GM18873 (cell line): Measurements from ENCODE around the gene DHCR24.

ENCODE experiments used
- ATAC-seq: cut with Tn5 transposase; IDR thresholded peaks from one replicate; pipeline ENCODE4 v1.9.1; 2021; ENCODE audit warnings: mild to moderate bottlenecking, moderate library complexity, moderate number of reproducible peaks; ENCODE audit not compliant: unreplicated experiment, low FRiP score

DHCR24 gene

GRCh38 chr1:54866801-54867716 is 19.9 kb downstream of the DHCR24 start:
- ATAC-seq: no peak

DNA sequence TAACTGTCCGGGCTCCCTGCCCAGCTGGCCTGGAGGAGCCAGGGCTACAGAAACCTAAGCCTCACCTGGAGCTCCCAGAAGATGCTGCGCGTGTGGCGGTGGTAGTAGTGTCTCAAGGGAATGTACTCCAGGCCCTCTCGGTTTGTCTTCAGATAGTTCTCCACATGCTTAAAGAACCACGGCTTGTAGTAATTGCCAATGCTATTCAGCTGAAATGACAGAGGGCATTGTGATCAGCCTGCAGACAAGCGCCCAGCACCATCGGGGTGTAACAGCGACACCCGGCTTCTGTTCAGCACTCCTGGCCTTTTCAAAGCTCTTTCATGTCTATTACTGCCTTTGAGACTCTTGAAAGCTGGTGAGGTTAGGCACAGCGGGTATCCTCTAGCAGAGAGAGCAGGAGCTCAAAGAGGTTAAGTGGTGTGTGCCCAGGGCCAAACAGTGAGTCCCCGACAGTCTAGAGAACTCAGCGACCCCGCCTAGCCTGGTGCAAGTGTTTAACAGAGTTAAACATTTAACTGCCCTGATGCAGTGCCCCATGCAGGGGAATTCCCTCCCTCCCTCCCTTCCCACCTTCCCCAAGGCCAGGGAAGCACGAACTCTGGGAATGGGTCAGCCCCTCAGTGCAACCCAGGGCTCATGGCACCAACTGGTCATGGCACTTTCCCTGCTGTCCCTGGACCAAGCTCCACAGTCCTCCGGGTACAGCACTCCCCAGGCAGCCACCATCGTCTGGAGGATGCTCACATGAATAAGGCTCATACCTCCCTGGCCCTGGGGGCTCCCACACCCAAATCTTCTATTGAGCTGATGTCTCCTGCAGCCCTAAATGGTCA is 21.5 kb downstream of the DHCR24 start:
- no peak for ATAC-seq

GRCh38 chr1:54864460-54865208 is 22.4 kb downstream of the DHCR24 start:
- no peak for ATAC-seq

DNA sequence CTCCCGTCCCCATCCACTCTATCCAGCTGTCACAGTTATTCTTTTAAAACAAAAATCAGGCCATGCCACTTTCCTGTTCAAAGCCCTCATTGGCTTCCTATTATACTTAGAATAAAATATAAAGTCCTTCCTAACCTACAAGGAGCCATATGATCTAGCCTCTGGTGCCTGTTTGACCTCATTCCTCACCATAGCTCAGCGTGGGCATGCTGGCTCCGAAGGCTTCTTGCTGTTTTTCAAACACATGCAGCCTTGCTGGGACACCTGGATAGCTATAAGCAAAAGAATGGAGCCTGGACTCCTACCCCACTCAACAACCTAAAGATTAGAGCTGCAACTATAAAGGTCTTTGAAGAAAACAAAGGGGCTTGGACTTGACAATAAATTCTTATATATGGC is 23.7 kb downstream of the DHCR24 start:
- no peak for ATAC-seq

DNA sequence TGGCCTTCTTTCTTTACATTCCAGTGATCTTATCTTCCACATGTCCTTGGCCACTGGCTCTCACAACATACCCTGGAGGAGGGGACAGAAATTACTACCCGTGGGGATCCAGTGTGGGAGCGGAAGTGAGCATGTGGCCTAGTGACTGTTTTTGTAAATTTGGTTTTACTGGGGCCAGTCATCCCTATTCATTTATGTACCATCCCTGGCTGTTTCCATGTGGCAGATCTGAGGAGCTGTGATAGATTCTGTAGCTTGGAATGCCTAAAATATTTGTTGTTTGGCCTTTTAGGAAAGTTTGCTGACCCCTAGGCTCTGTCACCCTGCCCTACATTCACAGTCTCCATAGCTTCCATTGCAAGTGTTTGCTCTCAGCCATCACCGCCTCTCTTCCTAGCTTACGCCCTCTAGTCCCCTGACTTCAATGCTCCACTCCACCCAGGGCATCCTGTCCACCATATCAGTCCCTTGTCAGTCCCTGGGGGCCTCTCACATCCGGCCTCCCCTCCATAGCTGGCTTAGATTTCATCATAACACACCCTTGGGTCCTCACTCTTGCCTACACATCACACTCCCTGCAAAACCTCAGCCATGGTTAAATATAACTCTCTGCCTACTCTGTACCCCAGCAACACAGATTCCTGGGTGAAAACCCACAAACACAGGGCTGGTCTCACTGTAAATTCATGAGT is 25.8 kb downstream of the DHCR24 start:
- peak; percentile 68 for ATAC-seq

DNA sequence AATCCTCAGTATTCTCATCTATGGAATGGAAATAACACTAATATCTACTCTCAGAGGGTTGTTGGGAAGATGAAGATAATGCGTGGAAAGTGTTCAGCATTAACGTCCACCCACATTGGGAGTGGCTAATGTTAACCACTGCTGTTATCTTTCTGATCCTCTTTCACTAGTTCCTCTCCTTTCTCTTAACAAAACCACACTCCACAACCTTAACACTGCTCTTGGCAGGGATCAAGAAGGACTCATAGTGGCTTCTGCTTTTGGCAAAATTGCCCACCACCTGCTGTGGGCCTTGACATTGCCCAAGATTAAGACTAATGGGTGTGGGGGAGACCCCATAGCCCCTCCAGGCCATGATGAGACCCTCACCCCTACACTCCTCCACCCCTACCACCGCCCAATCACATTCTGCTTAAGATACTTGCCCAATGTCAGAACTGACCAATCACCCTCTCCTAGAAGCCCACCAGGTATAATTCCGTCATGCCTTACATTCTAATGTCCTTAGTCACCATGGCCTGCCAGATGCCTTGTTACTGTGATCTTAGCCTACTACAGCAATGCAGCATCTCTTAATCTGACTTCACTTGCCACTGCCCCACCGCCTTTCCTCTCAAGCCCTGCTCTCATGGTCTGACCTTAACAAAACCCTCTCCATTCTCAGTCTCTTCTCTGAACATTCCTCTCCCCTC is 27.1 kb downstream of the DHCR24 start:
- no peak for ATAC-seq

DNA sequence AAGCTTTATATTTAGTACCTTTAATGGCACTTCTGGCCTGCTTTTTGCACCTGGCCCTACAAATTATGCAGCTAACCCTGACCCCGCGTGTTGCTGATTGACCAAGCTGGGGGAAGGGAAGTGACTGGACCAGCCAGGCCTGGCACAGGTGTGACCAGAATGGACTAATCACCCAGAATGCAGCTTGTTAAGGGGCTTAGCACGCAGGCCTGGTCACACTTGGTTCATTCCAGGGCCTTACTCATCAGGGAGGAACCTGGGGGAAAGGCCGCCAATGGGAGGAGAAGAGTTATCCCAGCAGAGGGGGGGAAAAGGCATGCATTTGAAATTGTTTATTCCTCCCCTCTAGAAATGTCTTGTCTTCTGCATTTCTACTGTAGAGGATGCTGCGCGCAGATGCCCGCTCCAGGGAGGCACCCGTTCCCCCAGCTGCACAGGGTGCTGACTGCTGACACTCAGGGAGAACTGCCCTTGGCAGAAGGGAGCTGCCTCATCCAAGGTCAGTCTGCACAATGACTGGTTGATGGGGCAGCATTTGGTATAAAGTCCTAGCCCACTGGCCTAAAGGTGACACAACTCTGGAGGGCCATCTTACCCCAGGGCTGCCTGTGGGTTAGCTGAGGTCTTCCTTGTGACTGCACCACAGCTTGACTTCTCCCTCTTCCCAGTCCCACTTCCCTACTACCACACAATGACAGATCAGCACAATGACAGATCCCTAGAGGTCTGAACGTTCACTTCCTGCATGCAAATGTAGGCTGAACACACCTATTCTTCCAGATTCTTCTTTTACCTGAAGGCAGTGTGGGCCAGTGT is 29.0 kb downstream of the DHCR24 start:
- no peak for ATAC-seq

DNA sequence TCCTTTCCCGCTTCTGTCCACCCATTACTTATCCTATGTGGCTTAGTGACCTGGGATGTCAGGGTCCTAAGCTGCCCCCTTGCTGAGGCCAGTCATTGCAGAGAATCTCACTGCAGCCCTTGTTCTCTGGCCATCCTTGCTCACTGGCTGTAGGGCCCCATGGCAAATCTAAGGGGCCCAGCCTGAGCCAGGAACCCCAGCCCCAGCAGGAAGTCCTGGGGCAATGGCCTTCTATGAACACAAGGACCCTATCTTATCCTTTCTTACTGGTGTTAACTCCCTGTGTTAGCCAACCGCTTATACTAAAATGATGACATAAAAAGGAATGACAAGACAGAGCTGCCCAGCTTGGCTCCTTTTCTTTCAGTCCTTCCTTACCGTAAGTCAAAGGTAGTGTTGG is 29.9 kb downstream of the DHCR24 start:
- ATAC-seq: no peak

- no peak for ATAC-seq
Observed at GRCh38 chr1:54854381-54855020, 32.5 kb downstream of the DHCR24 start.

- no peak for ATAC-seq
Observed at GRCh38 chr1:54853793-54854370, 33.1 kb downstream of the DHCR24 start.

GRCh38 chr1:54853096-54853792 is 33.8 kb downstream of the DHCR24 start:
- no peak for ATAC-seq

- ATAC-seq: no peak
Observed at GRCh38 chr1:54851936-54852524, 35.0 kb downstream of the DHCR24 start.

- no peak for ATAC-seq
Observed at GRCh38 chr1:54851406-54851805, 35.6 kb downstream of the DHCR24 start.

DNA sequence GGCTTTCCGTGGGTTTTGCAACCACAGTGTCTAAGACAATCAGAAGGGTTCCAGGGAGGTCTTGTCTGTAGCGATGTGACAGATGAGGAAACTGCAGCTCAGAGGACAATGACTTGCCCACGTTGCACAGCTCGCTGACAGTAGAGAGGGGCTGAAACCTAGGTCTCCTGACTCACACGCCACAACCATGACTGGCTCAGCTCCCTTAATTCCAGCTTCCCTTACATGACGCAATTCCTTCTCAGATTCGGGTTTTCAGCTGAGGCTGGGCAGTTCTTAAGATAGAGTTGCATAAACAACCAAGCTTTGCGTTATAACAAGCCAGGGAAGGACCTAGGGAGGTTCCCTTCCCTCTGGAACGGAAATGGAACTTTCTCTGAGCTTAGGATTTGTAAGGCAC is 36.3 kb downstream of the DHCR24 start:
- no peak for ATAC-seq

DNA sequence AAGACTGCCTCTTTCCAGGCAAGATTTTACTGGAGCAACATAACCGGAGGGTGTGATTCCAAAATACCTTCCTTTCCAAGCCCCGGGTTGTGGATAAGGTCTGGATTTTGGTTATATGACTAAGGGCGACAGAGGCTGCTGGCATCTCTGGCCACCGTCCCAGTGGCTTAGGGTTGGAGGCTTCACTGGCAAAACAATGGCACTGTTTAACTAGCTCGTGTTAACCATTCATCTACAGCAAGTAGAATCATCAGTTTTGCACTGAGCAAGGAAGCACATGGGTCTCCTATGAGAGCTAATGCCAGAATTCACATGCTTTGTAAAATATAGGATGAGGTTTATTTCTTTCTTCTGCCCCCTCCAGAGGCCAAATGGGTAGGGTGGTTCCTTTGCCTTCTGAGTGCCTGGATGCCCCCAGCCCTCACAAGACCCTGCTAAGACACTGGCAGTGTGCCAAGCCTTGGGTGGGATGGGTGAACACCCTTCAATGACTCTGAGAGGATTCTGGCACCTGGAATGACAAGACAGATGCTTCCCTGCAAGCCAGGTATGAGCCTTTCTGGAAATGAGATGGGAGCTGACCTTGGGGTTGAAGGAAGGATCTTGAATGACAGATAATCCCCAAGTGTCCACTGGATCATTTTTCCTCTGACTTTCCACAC is 36.8 kb downstream of the DHCR24 start:
- ATAC-seq: no peak

DNA sequence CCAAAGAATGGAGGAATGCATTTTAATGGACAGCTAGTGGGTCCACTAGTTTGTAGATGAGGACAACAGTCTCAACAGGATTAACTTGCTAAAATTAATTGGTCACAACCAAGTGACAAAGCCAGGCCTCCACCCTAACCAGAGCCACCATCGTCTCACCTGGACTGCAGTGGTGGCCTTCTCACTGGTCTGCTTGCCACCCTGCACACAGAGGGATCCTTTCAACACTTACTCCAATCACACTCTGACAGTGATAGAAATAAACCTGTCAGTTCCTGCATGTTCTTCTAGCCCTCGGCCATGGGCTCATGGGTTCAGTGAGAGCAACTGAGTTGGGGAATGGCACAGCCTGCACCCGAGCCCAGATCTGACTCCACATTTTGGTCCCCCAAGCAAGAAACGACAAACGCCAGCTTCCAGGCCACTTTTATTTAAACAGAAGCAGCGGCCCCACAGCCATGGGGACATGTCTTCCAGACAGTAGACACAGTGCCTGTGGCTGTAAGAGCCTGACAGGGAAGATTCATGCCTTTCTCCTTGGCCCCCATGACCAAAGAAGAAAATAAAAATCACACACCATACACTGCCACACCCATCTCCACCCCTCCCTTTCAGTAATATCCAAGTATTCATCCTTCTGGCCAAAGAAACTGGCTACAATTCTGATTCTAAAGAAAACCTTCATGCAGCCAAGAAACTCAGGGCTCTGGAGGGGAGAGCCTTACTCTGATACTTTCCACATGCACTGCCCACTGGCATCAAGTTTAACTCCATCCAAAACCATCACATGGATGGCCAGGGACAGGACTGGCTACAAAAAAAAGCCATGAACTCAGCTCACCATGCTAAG is 37.6 kb downstream of the DHCR24 start:
- ATAC-seq: no peak
